ENCODE data around the gene PTPRZ1.

PTPRZ1 gene

GRCh38 chr7:121901026-121901425 is 28.1 kb downstream of the PTPRZ1 start:
- DNase-seq, result no peak

GRCh38 chr7:121904120-121904519 is 31.2 kb downstream of the PTPRZ1 start:
- DNase-seq, result no peak

DNA sequence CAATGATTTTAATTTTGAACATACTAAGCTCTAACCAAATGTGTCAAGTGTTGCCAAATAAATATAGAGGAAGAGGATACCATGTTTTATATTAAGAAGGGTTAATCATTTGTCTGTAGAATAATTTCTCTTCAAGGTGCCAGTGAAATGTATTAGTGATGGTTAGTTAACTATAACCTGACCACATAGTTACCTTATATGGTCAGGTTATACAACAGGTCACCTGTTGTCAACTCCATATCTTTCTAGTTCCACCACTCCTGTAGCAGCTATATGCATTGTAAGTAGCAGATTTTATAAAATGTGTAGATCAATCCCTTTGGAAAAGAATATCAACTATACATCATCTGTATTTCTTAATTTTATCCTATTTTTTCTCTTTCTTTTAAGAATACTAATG is 35.1 kb downstream of the PTPRZ1 start:
- no peak for DNase-seq

GRCh38 chr7:121909716-121910345 is 36.9 kb downstream of the PTPRZ1 start:
- no peak for DNase-seq

DNA sequence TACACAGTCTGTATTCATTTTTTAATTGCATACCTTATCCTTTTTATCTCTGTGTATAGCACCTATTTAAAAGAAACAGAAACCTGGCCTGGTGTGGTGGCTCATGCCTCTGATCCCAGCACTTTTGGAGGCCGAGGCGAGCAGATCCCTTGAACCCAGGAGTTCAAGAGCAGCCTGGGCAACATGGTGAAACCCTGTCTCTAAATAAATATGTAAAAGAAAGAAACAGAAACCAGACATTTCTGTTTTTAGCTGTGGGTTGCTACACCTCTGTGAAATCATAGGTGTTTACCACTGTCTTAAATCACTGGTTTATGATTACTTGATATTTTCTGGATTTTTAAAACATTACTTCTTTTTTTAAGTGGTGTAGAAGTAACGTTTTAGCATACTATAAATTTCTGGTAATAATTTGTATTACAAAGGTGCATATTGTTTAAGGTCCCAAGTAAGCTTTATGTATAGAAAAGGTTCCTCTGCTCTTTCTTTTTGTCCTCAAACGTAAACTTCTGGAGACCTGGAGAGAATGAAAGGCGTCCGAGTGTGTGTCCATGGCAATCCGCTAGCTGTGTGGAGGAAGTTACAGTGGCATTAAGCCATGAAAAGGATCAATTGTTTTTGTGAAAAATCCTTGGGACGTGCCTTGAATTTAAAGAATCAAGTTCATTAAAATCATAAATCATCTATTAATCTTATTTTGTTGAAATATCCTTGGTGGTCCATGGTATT is 41.1 kb downstream of the PTPRZ1 start:
- no peak for DNase-seq

GRCh38 chr7:121914676-121915279 is 41.8 kb downstream of the PTPRZ1 start:
- no peak for DNase-seq

GRCh38 chr7:121916211-121916610 is 43.2 kb downstream of the PTPRZ1 start:
- no peak for DNase-seq

DNA sequence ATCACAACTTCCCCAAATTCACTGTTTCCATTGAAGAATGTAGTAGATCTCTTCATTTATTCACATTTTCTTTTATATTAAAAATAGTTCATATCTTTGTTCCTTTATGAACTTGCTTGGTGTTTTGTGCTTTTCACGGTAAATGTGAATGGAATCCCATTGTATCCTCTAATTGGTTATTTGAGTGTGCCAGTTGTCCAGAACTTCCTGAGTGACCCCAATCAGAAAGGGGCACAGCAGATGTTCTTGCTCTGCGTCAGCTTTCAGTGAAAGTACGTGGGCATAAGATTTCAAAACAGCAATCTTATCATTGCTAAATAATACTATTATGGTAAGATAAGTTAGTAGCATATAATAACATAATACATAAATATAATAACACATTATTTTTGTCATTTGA is 47.0 kb downstream of the PTPRZ1 start:
- no peak for DNase-seq

DNA sequence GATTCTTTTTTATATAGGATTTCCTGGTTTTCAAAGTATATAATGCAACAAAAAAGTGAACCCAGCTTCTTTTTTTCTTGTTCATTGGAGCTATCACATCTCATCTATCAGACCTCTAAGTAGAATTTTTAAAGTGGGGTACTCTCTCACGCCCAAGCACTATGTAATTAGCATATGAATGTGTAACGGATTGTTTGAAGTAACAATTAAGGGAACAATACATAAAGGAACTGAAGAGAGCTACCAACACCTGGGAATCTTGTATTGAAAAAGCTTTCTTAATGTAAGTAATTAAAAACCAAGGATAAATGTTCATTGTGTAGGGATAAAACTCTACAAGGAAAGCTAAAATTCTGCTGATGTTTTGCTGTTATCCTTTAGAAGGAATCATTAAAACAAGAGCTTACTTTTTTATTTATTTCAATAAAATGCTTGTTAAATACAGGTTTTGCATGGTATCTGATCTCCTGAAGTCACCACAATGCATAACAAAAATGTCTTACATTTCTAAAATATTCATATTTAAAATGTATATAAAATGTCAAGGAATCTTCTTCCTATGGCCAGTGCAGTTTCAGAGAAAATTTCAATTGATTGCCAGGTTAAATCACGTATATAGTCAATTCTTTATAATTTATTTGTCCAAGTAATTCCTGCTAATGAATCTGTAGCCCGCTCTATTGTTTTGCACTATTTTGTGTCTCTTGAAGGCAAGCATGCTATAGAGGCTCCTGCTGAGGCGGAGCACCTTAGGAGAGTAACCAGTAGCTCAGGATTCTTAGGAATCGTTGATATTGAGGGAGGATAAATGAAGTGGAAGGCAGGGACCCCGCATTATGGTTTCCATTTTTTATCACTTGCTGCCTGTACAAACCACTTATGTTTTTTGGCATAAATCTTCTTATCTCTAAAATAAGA is 51.6 kb downstream of the PTPRZ1 start:
- DNase-seq, result no peak

DNA sequence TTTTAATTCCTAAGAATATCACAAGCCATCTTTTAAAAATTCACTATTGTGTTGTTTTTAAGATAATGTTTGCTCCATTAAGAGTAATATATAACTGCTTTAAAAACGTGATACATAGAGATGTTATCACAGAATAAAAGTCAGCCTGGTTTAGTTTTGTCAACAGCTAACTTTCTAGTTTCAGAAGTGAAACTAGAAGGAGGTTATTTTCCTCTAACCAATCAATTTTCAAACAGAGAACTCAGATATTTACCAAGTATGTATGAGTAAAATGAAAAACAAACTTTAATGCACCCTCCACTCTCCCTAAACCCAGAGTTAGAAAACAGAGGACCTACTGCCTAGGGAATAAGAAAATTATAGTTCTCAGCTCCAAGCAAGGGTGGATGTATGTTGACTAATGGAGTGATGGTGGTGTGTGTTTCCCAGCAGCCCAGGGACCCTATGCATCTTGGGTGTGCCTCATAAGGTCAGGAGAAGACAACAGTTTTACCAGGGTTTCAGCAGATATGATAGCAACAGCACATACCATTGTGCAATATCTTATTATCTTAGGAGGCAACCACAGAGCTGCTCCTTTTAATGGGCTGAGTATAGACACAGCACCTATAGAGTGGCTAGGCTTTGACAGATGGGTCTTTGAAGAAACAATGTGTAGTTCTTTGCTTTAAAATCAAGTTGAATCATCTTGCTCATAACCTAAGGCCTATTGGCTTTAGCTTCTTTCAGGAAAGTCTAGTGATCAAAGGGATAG is 58.4 kb downstream of the PTPRZ1 start:
- DNase-seq, result no peak

GRCh38 chr7:121932768-121933167 is 59.8 kb downstream of the PTPRZ1 start:
- DNase-seq, result no peak

- DNase-seq, result no peak
Measured at GRCh38 chr7:121936951-121937623, 64.1 kb downstream of the PTPRZ1 start.

DNA sequence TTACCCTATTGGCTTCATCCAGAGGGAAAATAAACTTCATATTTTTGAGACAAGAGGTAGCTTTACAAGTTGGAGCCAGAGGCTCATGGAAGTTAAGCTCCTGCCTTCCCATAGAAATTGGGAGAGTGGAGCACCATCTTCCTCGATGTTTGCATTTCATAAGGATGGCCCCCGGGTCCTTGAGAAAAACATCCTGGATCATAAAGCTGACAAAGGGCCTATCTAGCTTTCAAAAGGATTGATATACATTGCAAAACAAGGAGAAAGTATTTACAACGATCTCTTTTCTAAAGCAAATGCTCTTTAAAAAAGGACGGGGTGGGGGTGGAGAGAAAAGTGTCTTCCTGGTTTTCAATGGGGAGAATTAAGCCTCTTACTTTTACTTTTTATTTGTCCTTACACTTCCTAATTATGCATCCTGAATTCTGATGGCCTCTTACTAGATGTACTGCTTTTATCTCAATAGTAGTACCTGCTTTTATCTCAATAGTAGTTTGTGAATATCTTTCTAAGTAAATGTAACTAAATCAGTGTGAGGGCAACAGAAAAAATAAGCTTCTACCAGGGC is 65.6 kb downstream of the PTPRZ1 start:
- no peak for DNase-seq

DNA sequence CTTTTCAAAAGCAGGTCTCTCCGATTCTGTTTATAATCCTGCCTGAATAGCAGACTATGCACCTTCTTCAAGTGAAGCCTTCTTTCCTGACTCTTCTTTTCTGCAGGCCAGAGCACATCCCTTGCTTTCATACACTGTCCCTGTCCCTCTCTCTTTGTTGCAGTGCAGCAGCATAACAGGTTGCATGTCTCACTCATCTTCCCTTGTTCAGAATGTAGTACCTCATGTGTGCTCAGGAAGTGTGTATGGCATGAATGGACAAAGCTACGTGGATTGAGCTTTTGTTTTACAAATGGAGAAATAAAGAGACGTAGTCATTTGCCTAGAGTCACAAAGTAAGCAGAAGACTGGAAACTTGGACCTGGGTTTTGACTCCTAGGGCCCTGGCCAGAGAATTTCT is 68.0 kb downstream of the PTPRZ1 start:
- DNase-seq, result no peak

GRCh38 chr7:121941830-121942229 is 68.9 kb downstream of the PTPRZ1 start:
- DNase-seq, result no peak

GRCh38 chr7:121945066-121945465 is 72.1 kb downstream of the PTPRZ1 start:
- no peak for DNase-seq

DNA sequence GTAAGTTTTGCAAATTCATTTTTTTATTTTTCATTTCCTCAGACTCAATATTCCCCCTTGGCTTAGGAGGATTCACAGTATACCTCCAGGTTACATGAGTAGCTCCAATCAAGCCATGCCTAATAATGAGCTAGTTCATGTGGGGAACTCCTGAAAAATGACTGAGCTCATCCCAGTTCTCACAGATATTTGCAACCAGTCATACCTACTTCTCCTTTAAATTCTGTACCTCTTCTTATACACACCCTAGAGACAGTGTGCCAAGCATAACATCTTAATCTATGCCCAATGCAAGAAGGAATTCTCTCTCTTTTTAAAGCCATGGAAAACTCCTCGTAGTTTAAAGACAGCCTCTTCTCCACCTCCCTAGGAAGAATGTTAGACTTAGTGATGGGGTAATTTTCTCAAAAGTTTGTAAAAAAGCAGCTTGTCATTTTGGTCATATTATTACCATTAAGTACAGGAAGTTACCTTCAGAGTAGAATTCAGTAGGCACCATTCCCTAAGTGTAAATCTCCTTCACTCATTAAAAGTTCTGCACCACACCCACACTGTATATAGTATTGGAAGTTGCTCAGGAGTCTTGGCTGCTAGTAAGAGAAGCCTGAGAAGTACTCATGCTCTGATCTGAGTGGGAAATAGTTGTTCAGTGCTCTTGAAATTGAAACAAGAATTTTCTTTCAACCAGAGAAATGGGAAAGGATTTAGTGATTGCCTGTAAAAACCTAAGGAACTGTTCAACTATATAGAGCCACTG is 72.7 kb downstream of the PTPRZ1 start:
- no peak for DNase-seq

GRCh38 chr7:121953164-121953563 is 80.2 kb downstream of the PTPRZ1 start:
- no peak for DNase-seq

DNA sequence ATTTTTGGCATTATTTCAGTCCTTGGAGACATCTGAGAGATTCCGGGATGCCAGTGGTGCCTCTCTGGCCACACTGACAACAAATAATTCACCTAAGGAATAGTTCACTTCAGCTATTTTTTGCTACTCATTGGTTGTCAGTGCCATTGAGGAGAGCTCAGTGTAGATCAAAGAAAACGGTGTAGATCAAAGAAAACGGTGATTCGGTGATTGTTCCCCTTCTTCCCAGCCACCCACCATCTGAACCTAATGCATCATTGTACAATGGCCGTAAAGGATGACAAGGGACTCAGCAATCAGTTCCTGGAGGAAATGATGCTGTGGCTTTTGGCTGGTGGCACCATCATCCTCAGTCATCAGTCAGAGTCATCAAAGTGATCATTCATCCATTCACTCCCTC is 80.6 kb downstream of the PTPRZ1 start:
- no peak for DNase-seq

DNA sequence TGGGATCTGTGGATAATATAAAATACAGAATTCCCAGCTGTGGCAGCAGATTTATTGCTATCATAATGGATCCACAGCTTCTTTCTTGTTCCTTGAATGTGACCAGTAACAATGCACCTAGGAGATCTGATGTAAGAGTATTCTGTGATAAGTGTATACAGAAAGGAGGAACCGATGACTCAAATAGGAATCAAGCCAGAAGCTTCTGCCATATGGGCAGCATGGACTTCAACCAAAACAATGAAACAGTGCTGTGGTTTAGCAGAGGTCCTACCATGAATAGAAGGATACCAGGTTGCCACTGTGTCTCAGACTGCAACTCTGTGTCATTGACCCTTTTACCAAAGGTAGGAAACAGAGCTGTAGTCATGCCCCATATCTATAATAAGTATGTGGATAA is 81.8 kb downstream of the PTPRZ1 start:
- no peak for DNase-seq

DNA sequence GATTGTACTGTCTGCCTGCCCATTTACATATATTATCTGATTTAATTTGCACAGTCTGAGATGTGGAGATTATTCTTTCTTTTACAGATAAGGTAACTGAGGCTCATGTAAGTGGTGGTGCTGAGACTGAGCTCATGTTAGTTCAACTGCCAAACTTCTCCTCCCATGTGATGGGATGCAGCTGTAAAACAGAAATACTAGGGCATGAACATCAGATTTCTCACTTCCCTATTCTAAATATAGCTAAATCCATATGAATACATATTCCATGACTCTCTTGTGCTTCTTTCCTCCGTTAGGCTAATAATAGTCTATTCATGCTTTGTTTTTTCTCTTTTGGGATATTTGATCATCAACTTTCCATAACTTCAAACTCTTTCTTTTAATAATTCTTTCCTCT is 84.7 kb downstream of the PTPRZ1 start:
- no peak for DNase-seq
